MG63 (cell line): ENCODE results near the gene SCN4A. TPM values are rescaled to one million over a fixed set of nuclear protein-coding genes. Genes with fewer than 3 reads are reported as not detected.
"Not testable (repeated sequence)": the region's sequence is repeated elsewhere in the genome, so short reads cannot be mapped to it uniquely, and the experiment has no call there.

ENCODE experiments used
- DNase-seq: peaks from one replicate; pipeline ENCODE4 v3.0.0-alpha.2; 2020
- H3K27me3 ChIP-seq: fragments of 250-450 bp; sonication (Bioruptor Pico); 2 replicates; pipeline ENCODE4 v1.5.1; 2020; ENCODE audit warnings: mild to moderate bottlenecking, moderate library complexity
- H3K36me3 ChIP-seq: fragments of 250-450 bp; sonication (Bioruptor Pico); 2 replicates; pipeline ENCODE4 v1.5.1; 2020; ENCODE audit warnings: mild to moderate bottlenecking, moderate library complexity
- H3K4me3 ChIP-seq: fragments of 250-450 bp; sonication (Bioruptor Pico); 2 replicates; pipeline ENCODE4 v1.5.1; 2020; ENCODE audit warnings: mild to moderate bottlenecking, moderate library complexity
- H3K9me3 ChIP-seq: fragments of 250-450 bp; sonication (Bioruptor Pico); 2 replicates; pipeline ENCODE4 v1.5.1; 2020; ENCODE audit warnings: mild to moderate bottlenecking, moderate library complexity
- total RNA-seq: library from RNA; depleted of rRNA; stranded (reverse); fragments of >200 nt; shearing (Covaris generic); gene quantifications from 2 replicates; pipeline ENCODE4 v1.2.3, GENCODE V29; 2014; ENCODE audit warnings: low replicate concordance

Gene SCN4A
- total RNA-seq, 1 experiment from 2014 or later = not detected

- no peaks in the 10 kb centered on the region for H3K9me3 ChIP-seq
- no peak overlapping the region for H3K4me3 ChIP-seq
- H3K36me3 ChIP-seq = no peaks in the 10 kb centered on the region
- DNase-seq = no peak
- H3K27me3 ChIP-seq = no peaks in the 10 kb centered on the region; the same call in 1 of the 2 replicates
Measured at GRCh38 chr17:63937319-63937718, 35.4 kb downstream of the SCN4A start.

GRCh38 chr17:63934183-63935112 is 38.3 kb downstream of the SCN4A start:
- Histone ChIP-seq H3K4me3 (no peak overlapping the region), H3K27me3 (no peaks in the 10 kb centered on the region; the same call in 1 of the 2 replicates), H3K36me3 (no peaks in the 10 kb centered on the region), H3K9me3 (no peaks in the 10 kb centered on the region)
- DNase-seq = no peak

GRCh38 chr17:63933598-63933997 is 39.1 kb downstream of the SCN4A start:
- Histone ChIP-seq H3K4me3 (no peak overlapping the region), H3K36me3 (no peaks in the 10 kb centered on the region), H3K9me3 (no peaks in the 10 kb centered on the region), H3K27me3 (no peaks in the 10 kb centered on the region; the same call in 1 of the 2 replicates)
- no peak for DNase-seq

GRCh38 chr17:63932721-63933120 is 40.0 kb downstream of the SCN4A start:
- H3K36me3 ChIP-seq = no peaks in the 10 kb centered on the region
- no peak for DNase-seq
- no peaks in the 10 kb centered on the region; the same call in 1 of the 2 replicates for H3K27me3 ChIP-seq
- H3K9me3 ChIP-seq = no peaks in the 10 kb centered on the region
- no peak overlapping the region for H3K4me3 ChIP-seq

- H3K36me3 ChIP-seq = no peaks in the 10 kb centered on the region
- no peaks in the 10 kb centered on the region for H3K9me3 ChIP-seq
- no peak for DNase-seq
- no peak within 1 kb of the TSS for H3K4me3 ChIP-seq
- no peaks in the 10 kb centered on the region; the same call in 1 of the 2 replicates for H3K27me3 ChIP-seq
Measured at GRCh38 chr17:63931981-63932561, 40.6 kb downstream of the SCN4A start, which contains the start of gene CD79B. CD79B (minus strand) TSS chr17:63932331; CDS start chr17:63932261, 70 bp downstream.

GRCh38 chr17:63930951-63931575 is 41.7 kb downstream of the SCN4A start:
- Histone ChIP-seq H3K4me3 (no peak overlapping the region), H3K27me3 (no peaks in the 10 kb centered on the region; the same call in 1 of the 2 replicates), H3K9me3 (no peaks in the 10 kb centered on the region), H3K36me3 (no peaks in the 10 kb centered on the region)
- DNase-seq = no peak

GRCh38 chr17:63929860-63930766 is 42.6 kb downstream of the SCN4A start:
- Histone ChIP-seq H3K36me3 (no peaks in the 10 kb centered on the region), H3K27me3 (no peaks in the 10 kb centered on the region), H3K4me3 (no peak overlapping the region), H3K9me3 (no peaks in the 10 kb centered on the region)
- DNase-seq = no peak

- DNase-seq = no peak
- Histone ChIP-seq H3K36me3 (no peaks in the 10 kb centered on the region), H3K27me3 (no peaks in the 10 kb centered on the region), H3K9me3 (no peaks in the 10 kb centered on the region), H3K4me3 (no peak overlapping the region)
Measured at GRCh38 chr17:63928966-63929695, 43.6 kb downstream of the SCN4A start.

GRCh38 chr17:63928172-63928666 is 44.5 kb downstream of the SCN4A start:
- Histone ChIP-seq H3K36me3 (no peaks in the 10 kb centered on the region), H3K9me3 (no peaks in the 10 kb centered on the region), H3K27me3 (no peaks in the 10 kb centered on the region), H3K4me3 (no peak overlapping the region)
- no peak for DNase-seq

GRCh38 chr17:63927464-63928171 is 45.1 kb downstream of the SCN4A start:
- Histone ChIP-seq H3K9me3 (no peaks in the 10 kb centered on the region), H3K4me3 (no peak overlapping the region), H3K36me3 (no peaks in the 10 kb centered on the region), H3K27me3 (no peaks in the 10 kb centered on the region)
- no peak for DNase-seq

GRCh38 chr17:63926164-63926563 is 46.6 kb downstream of the SCN4A start:
- Histone ChIP-seq H3K4me3 (no peak overlapping the region), H3K36me3 (no peaks in the 10 kb centered on the region), H3K9me3 (no peaks in the 10 kb centered on the region), H3K27me3 (no peaks in the 10 kb centered on the region)
- no peak for DNase-seq

- H3K36me3 ChIP-seq = no peaks in the 10 kb centered on the region
- no peak overlapping the region for H3K4me3 ChIP-seq
- no peaks in the 10 kb centered on the region for H3K9me3 ChIP-seq
- DNase-seq = no peak
- no peaks in the 10 kb centered on the region for H3K27me3 ChIP-seq
Measured at GRCh38 chr17:63925615-63926014, 47.1 kb downstream of the SCN4A start.

- not testable (repeated sequence) for H3K4me3 ChIP-seq, H3K27me3 ChIP-seq, H3K36me3 ChIP-seq, DNase-seq, H3K9me3 ChIP-seq
Measured at GRCh38 chr17:63922402-63922801, 50.3 kb downstream of the SCN4A start.

- H3K4me3 ChIP-seq, H3K27me3 ChIP-seq, H3K36me3 ChIP-seq, DNase-seq, H3K9me3 ChIP-seq: not testable (repeated sequence)
Measured at GRCh38 chr17:63920779-63921178, 51.9 kb downstream of the SCN4A start.

- not testable (repeated sequence) for H3K36me3 ChIP-seq, H3K27me3 ChIP-seq, H3K9me3 ChIP-seq, H3K4me3 ChIP-seq, DNase-seq
Measured at GRCh38 chr17:63920050-63920449, 52.7 kb downstream of the SCN4A start.
